GM21360 (cell line): Measurements from ENCODE around the gene MBTPS1.

ENCODE experiments used
- ATAC-seq: cut with Tn5 transposase; IDR thresholded peaks from one replicate; pipeline ENCODE4 v1.9.1; 2021; ENCODE audit warnings: mild to moderate bottlenecking, moderate library complexity; ENCODE audit not compliant: unreplicated experiment

MBTPS1 gene

GRCh38 chr16:84055801-84056634 lies 60.7 kb downstream of the MBTPS1 start:
- no peak for ATAC-seq

- ATAC-seq, result no peak
Observed at GRCh38 chr16:84055366-84055765, 61.4 kb downstream of the MBTPS1 start.

- no peak for ATAC-seq
Observed at GRCh38 chr16:84054916-84055315, 61.8 kb downstream of the MBTPS1 start.

- ATAC-seq, result no peak
Observed at GRCh38 chr16:84054271-84054670, 62.5 kb downstream of the MBTPS1 start.

- no peak for ATAC-seq
Observed at GRCh38 chr16:84053237-84053636, 63.5 kb downstream of the MBTPS1 start.

GRCh38 chr16:84052071-84052622 lies 64.6 kb downstream of the MBTPS1 start:
- no peak for ATAC-seq

GRCh38 chr16:84050316-84050715 lies 66.4 kb downstream of the MBTPS1 start:
- no peak for ATAC-seq

- ATAC-seq, result no peak
Observed at GRCh38 chr16:84049403-84050060, 67.2 kb downstream of the MBTPS1 start.

- no peak for ATAC-seq
Observed at GRCh38 chr16:84048871-84049270, 67.9 kb downstream of the MBTPS1 start.

GRCh38 chr16:84048270-84048669 lies 68.5 kb downstream of the MBTPS1 start:
- no peak for ATAC-seq

GRCh38 chr16:84047626-84048025 lies 69.1 kb downstream of the MBTPS1 start:
- ATAC-seq, result no peak

GRCh38 chr16:84047206-84047605 lies 69.5 kb downstream of the MBTPS1 start:
- no peak for ATAC-seq

GRCh38 chr16:84045818-84046470 lies 70.8 kb downstream of the MBTPS1 start:
- no peak for ATAC-seq

- no peak for ATAC-seq
Observed at GRCh38 chr16:84045001-84045817, 71.5 kb downstream of the MBTPS1 start.

GRCh38 chr16:84044118-84044488 lies 72.6 kb downstream of the MBTPS1 start:
- no peak for ATAC-seq

- no peak for ATAC-seq
Observed at GRCh38 chr16:84043486-84044117, 73.1 kb downstream of the MBTPS1 start.

GRCh38 chr16:84042879-84043485 lies 73.8 kb downstream of the MBTPS1 start:
- no peak for ATAC-seq

- ATAC-seq, result no peak
Observed at GRCh38 chr16:84042308-84042878, 74.3 kb downstream of the MBTPS1 start, which contains the start of gene SLC38A8. TSS of gene SLC38A8 (minus strand) at chr16:84042795. CDS start at chr16:84042157, 638 bp downstream.

GRCh38 chr16:84041881-84042280 lies 74.9 kb downstream of the MBTPS1 start:
- no peak for ATAC-seq
